IMR-90 (cell line): ENCODE data around the gene FTL. TPM values are rescaled to one million over a fixed set of nuclear protein-coding genes. Genes with fewer than 3 reads are reported as not detected.
A peak's percentile ranks its signal among the peaks of the same experiment; 100 is the strongest.

Experiments
- ATAC-seq: fragments of 200-7000 bp; cut with Tn5 transposase; 2 replicates; pipeline ENCODE4 v1.9.1; 2020; ENCODE audit warnings: low read depth, mild to moderate bottlenecking, moderate library complexity
- Bru-seq: library from RNA; stranded (reverse); fragments of 400-500 nt; gene quantifications from one replicate; lab custom pipeline; 2021; lab: Mats Ljungman, UMichigan
- BruChase-seq, 2 experiments: library from RNA; stranded (reverse); fragments of 400-500 nt; gene quantifications; one replicate each; lab custom pipeline; 2021; lab: Mats Ljungman, UMichigan
- BruUV-seq: library from RNA; stranded (reverse); fragments of 400-500 nt; replicated peaks from 2 replicates; lab custom pipeline; 2021; lab: Mats Ljungman, UMichigan
- CTCF ChIA-PET: fragments of 300-600 bp; formaldehyde crosslinking; extraction: SDS; loops from one replicate; lab custom pipeline; 2021; ENCODE audit warnings: antibody characterized with exemption; lab: Yijun Ruan, JAX
- POLR2A ChIA-PET: fragments of 300-600 bp; sonication (Branson Sonifier 250); formaldehyde crosslinking; loops from one replicate; lab custom pipeline; 2022; ENCODE audit warnings: antibody characterized with exemption; ENCODE audit not compliant: unreplicated experiment; lab: Charles Lee
- DNase-seq: peaks from one replicate; pipeline ENCODE4 v3.0.0; 2013
- H2AFZ ChIP-seq: replicated peaks from 2 replicates; pipeline ENCODE3; 2013; ENCODE audit warnings: low read length, mild to moderate bottlenecking; ENCODE audit not compliant: poor library complexity
- H2AK5ac ChIP-seq: 2 replicates; pipeline ENCODE4 v1.6.1; 2013; ENCODE audit warnings: low read depth, low read length, inconsistent platforms
- H2AK9ac ChIP-seq: replicated peaks from 2 replicates; pipeline ENCODE3; 2013; ENCODE audit warnings: mild to moderate bottlenecking, low read depth, low read length, moderate library complexity; ENCODE audit not compliant: poor library complexity
- H2BK120ac ChIP-seq: 2 replicates; pipeline ENCODE4 v1.6.1; 2013; ENCODE audit warnings: low read depth, low read length, inconsistent platforms
- H2BK15ac ChIP-seq: 3 replicates; pipeline ENCODE4 v1.6.1; 2013; ENCODE audit warnings: low read depth, low read length, inconsistent platforms
- H2BK20ac ChIP-seq: 2 replicates; pipeline ENCODE4 v1.6.1; 2013; ENCODE audit warnings: low read depth, mild to moderate bottlenecking, inconsistent platforms, low read length, moderate library complexity
- H2BK5ac ChIP-seq: 2 replicates; pipeline ENCODE4 v1.6.1; 2013; ENCODE audit warnings: mild to moderate bottlenecking, low read depth, low read length, inconsistent platforms; ENCODE audit not compliant: poor library complexity, severe bottlenecking
- H3K14ac ChIP-seq: replicated peaks from 2 replicates; pipeline ENCODE4 v1.6.1; 2013; ENCODE audit warnings: low read depth, low read length, inconsistent platforms
- H3K18ac ChIP-seq: 2 replicates; pipeline ENCODE4 v1.6.1; 2013; ENCODE audit warnings: low read depth, low read length, control low read depth
- H3K23ac ChIP-seq: 2 replicates; pipeline ENCODE4 v1.6.1; 2013; ENCODE audit warnings: low read depth, low read length, inconsistent platforms
- H3K27ac ChIP-seq: 2 replicates; pipeline ENCODE4 v1.5.1; 2013; ENCODE audit warnings: mild to moderate bottlenecking, control low read depth, low read length; ENCODE audit not compliant: insufficient read depth
- H3K27me3 ChIP-seq: 2 replicates; pipeline ENCODE4 v1.6.1; 2013; ENCODE audit warnings: low read length; ENCODE audit not compliant: control insufficient read depth, insufficient read depth
- H3K36me3 ChIP-seq: 2 replicates; pipeline ENCODE4 v1.6.1; 2013; ENCODE audit warnings: low read length, mixed read lengths; ENCODE audit not compliant: control insufficient read depth, insufficient read depth
- H3K4ac ChIP-seq: 2 replicates; pipeline ENCODE4 v1.6.1; 2013; ENCODE audit warnings: low read depth, low read length, inconsistent platforms
- H3K4me1 ChIP-seq: 2 replicates; pipeline ENCODE4 v1.6.1; 2013; ENCODE audit warnings: low read length, mixed read lengths; ENCODE audit not compliant: control insufficient read depth, insufficient read depth
- H3K4me2 ChIP-seq: 2 replicates; pipeline ENCODE4 v1.6.1; 2013; ENCODE audit warnings: low read depth, mild to moderate bottlenecking, control low read depth, low read length, moderate library complexity
- H3K4me3 ChIP-seq: 2 replicates; pipeline ENCODE4 v1.5.1; 2013; ENCODE audit warnings: low read depth, mild to moderate bottlenecking, control low read depth, low read length, moderate library complexity; ENCODE audit not compliant: insufficient read depth
- H3K56ac ChIP-seq: 2 replicates; pipeline ENCODE4 v1.6.1; 2013; ENCODE audit warnings: low read length, inconsistent platforms; ENCODE audit not compliant: insufficient read depth; ENCODE audit errors: extremely low read depth
- H3K79me1 ChIP-seq, 2 experiments: 2 replicates each; pipeline ENCODE4 v1.6.1; 2013; ENCODE audit warnings: low read length in 2 of 2, inconsistent platforms in 1 of 2, low read depth in 1 of 2
- H3K9ac ChIP-seq: 2 replicates; pipeline ENCODE4 v1.6.1; 2013; ENCODE audit warnings: low read depth, low read length, control low read depth
- H3K9me1 ChIP-seq: 2 replicates; pipeline ENCODE4 v1.6.1; 2013; ENCODE audit warnings: low read length, inconsistent platforms; ENCODE audit not compliant: insufficient read depth
- H3K9me3 ChIP-seq: 2 replicates; pipeline ENCODE4 v1.6.1; 2013; ENCODE audit warnings: low read length; ENCODE audit not compliant: control insufficient read depth, insufficient read depth
- H4K20me1 ChIP-seq: 2 replicates; pipeline ENCODE4 v1.6.1; 2013; ENCODE audit warnings: low read length, inconsistent platforms; ENCODE audit not compliant: insufficient read depth
- H4K5ac ChIP-seq: 2 replicates; pipeline ENCODE4 v1.6.1; 2013; ENCODE audit warnings: mild to moderate bottlenecking, low read depth, low read length, control low read depth
- H4K8ac ChIP-seq, 2 experiments: 2 replicates each; pipeline ENCODE4 v1.6.1; 2013; ENCODE audit warnings: low read depth in 2 of 2, low read length in 2 of 2, control low read depth in 1 of 2, inconsistent platforms in 1 of 2
- H4K91ac ChIP-seq: 2 replicates; pipeline ENCODE4 v1.6.1; 2013; ENCODE audit warnings: low read depth, low read length, inconsistent platforms; ENCODE audit not compliant: insufficient read depth
- BHLHE40 ChIP-seq: fragments of 150-350 bp; IDR thresholded peaks from 2 replicates; pipeline ENCODE4 v1.6.1; 2016; ENCODE audit warnings: mild to moderate bottlenecking, low read depth, low read length
- CEBPB ChIP-seq: IDR thresholded peaks from 2 replicates; pipeline ENCODE4 v1.6.1; 2012; ENCODE audit warnings: low read depth, low read length, improper control_type of control experiment
- CHD1 ChIP-seq: IDR thresholded peaks from 2 replicates; pipeline ENCODE4 v1.6.1; 2012; ENCODE audit warnings: low read depth, low read length, improper control_type of control experiment
- CTCF ChIP-seq: conservative IDR thresholded peaks from 2 replicates; pipeline ENCODE4 v1.5.1; 2012; ENCODE audit warnings: mild to moderate bottlenecking, low read depth, low read length, improper control_type of control experiment
- FOS ChIP-seq: fragments of 150-350 bp; IDR thresholded peaks from 2 replicates; pipeline ENCODE4 v1.6.1; 2016; ENCODE audit warnings: low read depth, low read length
- MAFK ChIP-seq: IDR thresholded peaks from 2 replicates; pipeline ENCODE4 v1.6.1; 2012; ENCODE audit warnings: low read depth, low read length, improper control_type of control experiment
- MXI1 ChIP-seq: IDR thresholded peaks from 2 replicates; pipeline ENCODE4 v1.6.1; 2012; ENCODE audit warnings: low read depth, mild to moderate bottlenecking, low read length, moderate library complexity, borderline replicate concordance
- POLR2A ChIP-seq: IDR thresholded peaks from 2 replicates; pipeline ENCODE4 v1.6.1; 2012; ENCODE audit warnings: mild to moderate bottlenecking, low read depth, low read length
- RAD21 ChIP-seq: IDR thresholded peaks from 2 replicates; pipeline ENCODE4 v1.6.1; 2012; ENCODE audit warnings: low read length, improper control_type of control experiment
- RCOR1 ChIP-seq: IDR thresholded peaks from 2 replicates; pipeline ENCODE4 v1.6.1; 2012; ENCODE audit warnings: mild to moderate bottlenecking, low read length, improper control_type of control experiment; ENCODE audit not compliant: insufficient replicate concordance
- RFX5 ChIP-seq: IDR thresholded peaks from 2 replicates; pipeline ENCODE4 v1.8.0; 2012; ENCODE audit warnings: low read depth, mild to moderate bottlenecking, low read length, moderate library complexity
- SMC3 ChIP-seq: fragments of 150-350 bp; IDR thresholded peaks from 2 replicates; pipeline ENCODE4 v1.6.1; 2016; ENCODE audit warnings: low read depth, mild to moderate bottlenecking, antibody characterized with exemption, low read length, moderate library complexity
- WGBS, 2 experiments: methylation state at CpG; one replicate each; pipeline versions ENCODE4 v1.1.5 to v1.1.7; 2013; ENCODE audit warnings: missing lambda C conversion rate in 2 of 2; ENCODE audit not compliant: insufficient read length in 1 of 2; ENCODE audit errors: extremely low coverage in 2 of 2; 5-methylcytosine and 5-hydroxymethylcytosine counted together
- dilution Hi-C: fragments of 300-500 bp; cut with HindIII; formaldehyde crosslinking; loops from one replicate; pipeline ENCODE4 v1.14.3; 2018; ENCODE audit warnings: low sequenced_read_pairs; ENCODE audit not compliant: unreplicated experiment
- in situ Hi-C: fragments of 300-500 bp; cut with MboI; formaldehyde crosslinking; loops from 3 replicates; pipeline ENCODE4 v1.14.3; 2019; ENCODE audit warnings: low sequenced_read_pairs, inconsistent platforms, mixed read lengths
- intact Hi-C: fragments of 100-400 bp; cut with micrococcal nuclease; formaldehyde crosslinking; loops from 2 replicates; pipeline ENCODE4 v1.10.0; 2022
- long read RNA-seq: library from polyadenylated mRNA; unstranded; transcript quantifications from one replicate; pipeline ENCODE4 v2.0.0, GENCODE V29; 2021; ENCODE audit not compliant: unreplicated experiment
- polyA plus RNA-seq, 3 experiments: library from polyadenylated mRNA; depleted of rRNA; stranded (reverse); fragments of >200 nt; gene quantifications; 2 replicates each; pipeline ENCODE4 v1.2.3, GENCODE V29; 2012; ENCODE audit warnings: low replicate concordance in 1 of 3
- total RNA-seq: library from RNA; depleted of rRNA; stranded (reverse); fragments of >200 nt; gene quantifications from 2 replicates; pipeline ENCODE4 v1.2.3, GENCODE V29; 2012; rRNA removed
- TF ChIP-seq, protein P1 (sequence below): fragments of 150-350 bp; IDR thresholded peaks from 2 replicates; pipeline ENCODE4 v1.6.1; 2017; ENCODE audit warnings: mild to moderate bottlenecking, antibody characterized with exemption, low read length, low read depth

Gene FTL
- total RNA-seq = 913 and 1,057 TPM in 2 replicates
- polyA plus RNA-seq (2012; rRNA removed) = 2,766 and 2,944 TPM in 2 replicates
- polyA plus RNA-seq (2012; cell fraction: cytosol; rRNA removed) = 1,686 and 2,711 TPM in 2 replicates
- 443 and 473 TPM in 2 replicates for polyA plus RNA-seq (2012; cell fraction: nucleus; rRNA removed; ENCODE audit: low replicate concordance)
- Bru-seq, nascent RNA = percentile 100 among the genes with signal in this experiment
- percentile 100 among the genes with signal in this experiment for BruChase-seq, experiment 1, labeled RNA remaining after a 6-hour chase
- percentile 100 among the genes with signal in this experiment for BruChase-seq, experiment 2, labeled RNA remaining after a 2-hour chase
- long read RNA-seq, transcript FTL-201 (4 exons, 878 nt) = major isoform, 7,485 of 7,825 reads
- long read RNA-seq, partial matches to known transcripts = 75 of 7,825 reads
- long read RNA-seq, other reads (novel, unspliced or antisense) = 265 of 7,825 reads

DNA sequence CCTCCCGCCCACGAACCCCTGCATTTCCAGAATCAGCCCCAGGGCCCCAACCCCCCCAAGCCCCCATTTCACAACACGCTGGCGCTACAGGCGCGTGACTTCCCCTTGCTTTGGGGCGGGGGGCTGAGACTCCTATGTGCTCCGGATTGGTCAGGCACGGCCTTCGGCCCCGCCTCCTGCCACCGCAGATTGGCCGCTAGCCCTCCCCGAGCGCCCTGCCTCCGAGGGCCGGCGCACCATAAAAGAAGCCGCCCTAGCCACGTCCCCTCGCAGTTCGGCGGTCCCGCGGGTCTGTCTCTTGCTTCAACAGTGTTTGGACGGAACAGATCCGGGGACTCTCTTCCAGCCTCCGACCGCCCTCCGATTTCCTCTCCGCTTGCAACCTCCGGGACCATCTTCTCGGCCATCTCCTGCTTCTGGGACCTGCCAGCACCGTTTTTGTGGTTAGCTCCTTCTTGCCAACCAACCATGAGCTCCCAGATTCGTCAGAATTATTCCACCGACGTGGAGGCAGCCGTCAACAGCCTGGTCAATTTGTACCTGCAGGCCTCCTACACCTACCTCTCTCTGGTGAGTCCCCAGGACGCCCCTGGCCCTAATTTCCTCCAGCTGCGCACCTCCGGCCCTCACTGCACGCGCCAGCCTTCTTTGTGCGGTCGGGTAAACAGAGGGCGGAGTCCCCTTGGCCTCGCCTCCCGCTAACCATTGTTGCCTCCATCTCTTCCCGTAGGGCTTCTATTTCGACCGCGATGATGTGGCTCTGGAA lies at the start of gene FTL:
FTL (plus strand) TSS at position 270 of the 766 bp plus-strand sequence; CDS start at position 469, 199 bp downstream.
- H2BK20ac ChIP-seq = peak within 1 kb of the TSS; percentile 99
- H3K27me3 ChIP-seq = no peaks in the 10 kb centered on the region
- POLR2A ChIA-PET = no interaction called here
- peaks cover 30% of the 10 kb centered on the region for H3K36me3 ChIP-seq
- peaks cover 0 to 57% of the 10 kb centered on the region in 2 experiments; a peak in 3 of 4 replicates for H3K79me1 ChIP-seq
- peak within 1 kb of the TSS; percentile 63 to 92 for H4K8ac ChIP-seq
- peak within 1 kb of the TSS; percentile 98 for H3K14ac ChIP-seq
- no TSS peak for BruUV-seq
- intact Hi-C loops (loop anchor here (2.0 to 10.0 kb wide), 2 partner anchors 90 to 320 kb away; partner anchors contain the start of gene CA11), dilution Hi-C loops (no loop called here), in situ Hi-C loops (loop anchor here (10.0 kb wide), 1 partner anchor 320 kb away; the partner anchor contains the start of gene CA11)
- H2BK15ac ChIP-seq = peak within 1 kb of the TSS; percentile 80
- H2AK5ac ChIP-seq = peak within 1 kb of the TSS; percentile 94
- H3K4me1 ChIP-seq = peaks cover 20% of the 10 kb centered on the region
- H3K9me1 ChIP-seq = peaks cover 11% of the 10 kb centered on the region
- WGBS, 2 experiments = 0% methylated on average over 32 of the region's 52 CpGs; no CpG with 5 or more reads in 1 of the 2 experiments
- DNase-seq = peak; percentile 94
- H4K20me1 ChIP-seq = peaks cover 42% of the 10 kb centered on the region
- H4K91ac ChIP-seq = peak within 1 kb of the TSS; percentile 98
- peak within 1 kb of the TSS; percentile 99 for H2BK120ac ChIP-seq
- H3K4me3 ChIP-seq = peak within 1 kb of the TSS; percentile 78
- ATAC-seq = peak; percentile 74
- H4K5ac ChIP-seq = peak within 1 kb of the TSS; percentile 95
- peak within 1 kb of the TSS; percentile 99 for H3K4ac ChIP-seq
- peak within 1 kb of the TSS; percentile 82 for H2AFZ ChIP-seq
- H3K9me3 ChIP-seq = no peaks in the 10 kb centered on the region
- peak within 1 kb of the TSS; percentile 86 for H3K56ac ChIP-seq
- H3K27ac ChIP-seq = peak within 1 kb of the TSS; percentile 96
- H3K18ac ChIP-seq = peak within 1 kb of the TSS; percentile 96
- H3K23ac ChIP-seq = peak within 1 kb of the TSS; percentile 99
- H2BK5ac ChIP-seq = peak within 1 kb of the TSS; percentile 99
- CTCF ChIA-PET = interaction anchor here (0.7 kb wide), 1 partner anchor 47 kb away, joined by 3 read pairs; no protein-coding TSS in a partner anchor
- H3K9ac ChIP-seq = peak within 1 kb of the TSS; percentile 84
- peak within 1 kb of the TSS; percentile 91 for H3K4me2 ChIP-seq
- peak within 1 kb of the TSS; percentile 92 for H2AK9ac ChIP-seq
- peak; percentile 99 for TF ChIP-seq POLR2A
- no peak for TF ChIP-seq MAFK
- TF ChIP-seq CTCF = no peak
- no peak for TF ChIP-seq MXI1
- TF ChIP-seq RFX5 = no peak
- no peak for TF ChIP-seq RCOR1
- TF ChIP-seq SMC3 = 0 out of 2 replicates have a peak, but pooled peaks have one; percentile 5
- TF ChIP-seq CEBPB = peak; percentile 73
- no peak for TF ChIP-seq RAD21
- TF ChIP-seq, protein P1, sequence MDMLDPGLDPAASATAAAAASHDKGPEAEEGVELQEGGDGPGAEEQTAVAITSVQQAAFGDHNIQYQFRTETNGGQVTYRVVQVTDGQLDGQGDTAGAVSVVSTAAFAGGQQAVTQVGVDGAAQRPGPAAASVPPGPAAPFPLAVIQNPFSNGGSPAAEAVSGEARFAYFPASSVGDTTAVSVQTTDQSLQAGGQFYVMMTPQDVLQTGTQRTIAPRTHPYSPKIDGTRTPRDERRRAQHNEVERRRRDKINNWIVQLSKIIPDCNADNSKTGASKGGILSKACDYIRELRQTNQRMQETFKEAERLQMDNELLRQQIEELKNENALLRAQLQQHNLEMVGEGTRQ = peak; percentile 60
- TF ChIP-seq CHD1 = no peak
- TF ChIP-seq FOS = no peak
- TF ChIP-seq BHLHE40 = peak; percentile 85
